HuH-7 (cell line): ENCODE results near the gene DNAJC5G.
"Not testable (repeated sequence)": the region's sequence is repeated elsewhere in the genome, so short reads cannot be mapped to it uniquely, and the experiment has no call there.

Experiments used
- DNase-seq: peaks from one replicate; pipeline ENCODE4 v3.0.0; 2011; ENCODE audit warnings: low spot score

The DNAJC5G gene

GRCh38 chr2:27255187-27255586, 20.0 kb upstream of the DNAJC5G start:
- DNase-seq: no peak

DNA sequence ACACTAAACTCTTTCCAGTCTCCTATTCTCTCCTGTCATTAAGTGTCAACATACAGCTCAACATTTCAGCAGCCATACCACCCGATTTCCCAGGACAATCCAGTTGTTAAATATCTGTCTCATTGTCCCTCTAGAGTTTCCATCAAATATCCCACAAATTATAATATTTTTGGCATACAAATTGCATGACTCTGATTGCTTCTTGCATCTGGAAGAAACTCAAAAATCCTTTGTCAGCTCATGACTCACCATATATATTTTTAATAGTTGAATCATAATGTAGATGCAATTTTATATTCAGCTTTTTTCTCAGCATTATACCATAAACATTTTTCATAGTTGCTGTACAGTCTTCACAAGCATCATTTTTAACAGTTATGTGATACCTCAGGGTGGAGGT, 19.6 kb upstream of the DNAJC5G start:
- DNase-seq: no peak

DNA sequence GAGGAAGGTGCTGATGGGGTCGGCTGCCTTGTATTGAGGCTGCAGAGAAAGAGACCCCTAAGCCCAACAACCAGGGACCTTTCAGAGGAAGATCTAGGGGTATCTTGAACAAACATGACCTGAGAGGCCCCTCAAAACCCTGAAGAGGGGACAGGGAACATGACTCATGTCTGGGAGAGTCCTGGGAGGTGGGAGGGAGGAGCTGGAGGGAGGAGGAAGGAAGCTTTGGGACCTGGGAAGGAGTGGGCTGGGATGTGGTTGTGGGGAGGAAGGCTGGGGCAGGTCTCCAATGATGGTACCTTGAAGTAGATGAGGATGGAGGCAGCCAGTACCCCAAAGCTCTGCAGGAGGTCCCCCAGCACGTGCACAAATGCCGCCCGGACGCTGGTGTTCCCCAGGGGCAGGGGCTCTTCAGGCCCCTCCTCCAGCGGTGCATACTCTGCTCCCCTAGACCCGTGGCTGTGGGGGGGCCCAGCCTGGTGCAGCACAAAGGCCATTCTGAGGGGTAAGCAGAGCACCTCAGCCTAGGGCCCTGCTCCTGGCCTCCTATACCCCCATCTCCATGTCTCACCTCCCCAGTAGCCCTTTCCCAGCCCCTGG, 18.3 kb upstream of the DNAJC5G start:
- no peak for DNase-seq

DNA sequence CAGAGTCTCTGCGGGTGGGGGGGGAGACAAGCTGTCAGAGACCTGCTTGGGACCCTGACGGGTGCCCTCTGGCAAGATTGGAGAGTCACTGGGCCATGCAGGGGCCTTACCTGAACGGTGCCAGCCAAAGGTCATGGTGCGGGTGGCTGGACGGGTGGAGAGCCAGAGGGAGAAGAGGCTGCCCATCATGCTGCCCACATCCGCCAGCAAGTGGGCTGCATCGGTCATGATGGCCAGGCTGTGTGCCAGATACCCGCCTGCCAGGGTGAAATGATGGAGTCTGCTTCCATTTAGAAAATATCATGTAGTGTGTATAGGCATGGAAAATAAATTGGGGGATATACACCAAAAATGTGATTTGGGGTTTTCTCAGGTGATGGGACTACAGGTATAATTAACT, 17.2 kb upstream of the DNAJC5G start:
- no peak for DNase-seq

DNA sequence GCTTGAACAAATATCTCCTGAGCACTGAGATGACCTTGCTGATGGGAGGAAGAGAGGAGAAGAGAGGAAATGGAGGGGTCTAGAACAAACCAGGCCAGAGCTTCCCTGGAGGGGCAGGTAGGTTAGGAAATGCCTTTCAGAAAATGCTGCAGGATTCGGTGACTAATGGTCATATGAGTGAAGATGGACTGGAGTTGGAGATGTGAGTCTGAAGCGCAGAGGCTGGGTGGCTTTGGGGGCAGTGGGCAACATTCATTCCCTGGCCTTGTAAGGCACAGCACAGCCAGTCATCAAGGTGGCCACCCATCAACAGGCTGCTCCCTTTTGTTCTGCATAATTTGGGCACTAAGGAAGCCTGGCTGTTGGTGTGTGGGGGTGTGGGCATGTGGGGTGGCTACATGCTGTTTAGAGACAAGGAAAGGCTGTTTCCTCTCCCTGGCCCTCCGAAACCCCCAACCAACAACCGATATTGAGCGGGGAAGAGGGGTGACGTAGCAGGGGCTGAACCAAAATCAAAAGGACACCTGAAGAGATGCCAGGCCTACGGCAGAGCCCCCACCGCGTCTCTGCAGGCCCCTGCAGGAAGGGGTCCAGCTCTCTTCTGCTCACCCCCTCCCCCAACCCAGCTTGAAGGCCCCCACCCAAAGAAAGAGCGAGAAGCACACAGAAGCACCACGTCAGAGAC, 13.8 kb upstream of the DNAJC5G start:
- DNase-seq: no peak

DNA sequence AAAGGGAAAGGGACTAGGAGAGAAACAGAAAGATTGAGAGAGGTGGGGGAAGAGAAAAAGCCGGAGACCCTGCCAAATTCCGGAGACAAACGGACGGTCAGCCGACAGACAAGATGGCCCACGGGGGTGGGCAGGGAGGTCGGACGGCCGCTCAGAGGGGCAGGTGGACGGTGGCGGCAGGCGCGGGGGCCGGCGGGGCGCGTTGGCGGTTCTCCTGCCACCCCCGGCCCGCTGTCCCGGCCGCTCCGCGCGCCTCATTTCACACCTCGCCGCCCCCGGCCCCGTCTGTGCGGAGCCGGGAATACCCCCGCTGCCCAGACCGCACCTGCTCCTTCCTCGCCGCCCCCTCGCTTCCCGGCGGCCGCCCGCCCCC, 13.3 kb upstream of the DNAJC5G start:
- DNase-seq: no peak

DNA sequence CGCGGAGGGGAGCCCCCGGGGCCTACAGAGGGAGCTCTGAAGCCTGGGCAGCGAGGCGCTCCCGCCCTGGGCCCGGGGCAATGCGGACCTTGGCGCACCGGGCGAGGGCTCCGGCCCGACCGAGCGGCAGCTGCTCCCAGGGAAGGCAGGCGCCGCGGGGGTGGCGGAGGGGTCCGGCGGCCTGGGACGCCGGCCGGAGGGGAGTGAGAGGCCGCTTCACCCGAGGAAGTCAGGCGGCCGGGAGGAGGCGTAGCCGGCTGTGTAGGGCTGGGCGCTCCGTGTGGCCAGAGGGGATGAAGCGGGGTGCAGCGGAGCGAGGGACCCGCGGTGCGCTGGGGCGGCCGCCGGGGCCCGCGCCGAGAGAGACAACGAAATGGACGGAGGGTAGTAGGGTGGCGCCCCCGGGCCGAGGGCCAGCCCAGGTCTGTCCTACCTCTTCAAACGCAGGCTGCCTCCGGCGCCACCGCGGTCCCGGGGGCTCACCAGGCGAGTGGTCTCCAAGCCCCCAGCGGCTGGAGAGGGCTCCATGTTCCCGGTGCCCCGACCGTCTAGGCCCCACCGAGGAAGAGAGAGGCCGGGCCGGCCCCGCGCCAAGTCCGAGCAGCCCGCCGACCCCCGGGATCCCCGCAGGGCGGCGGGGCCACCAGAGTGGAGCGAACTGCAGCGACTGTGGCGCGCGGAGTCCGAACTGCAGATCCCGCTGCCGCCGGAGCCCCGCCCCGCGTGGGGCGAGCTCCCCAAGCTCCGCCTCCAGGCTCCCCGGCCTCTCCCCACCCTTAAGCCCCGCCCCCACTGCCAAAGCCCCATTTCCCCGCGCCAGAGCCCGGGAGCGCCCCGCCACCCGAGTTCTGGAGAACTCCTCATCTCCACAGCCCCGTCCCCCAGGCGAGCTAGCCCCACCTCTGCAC, 12.6 kb upstream of the DNAJC5G start, which contains the start of gene SLC30A3:
Gene SLC30A3 (minus strand): TSS at position 669 of the 908 bp plus-strand sequence. CDS start 141 bp downstream, at position 528.
- DNase-seq: peak; percentile 79

- peak; percentile 50 for DNase-seq
Observed at GRCh38 chr2:27263287-27264252, 11.7 kb upstream of the DNAJC5G start.

- DNase-seq: no peak
Observed at GRCh38 chr2:27264253-27264752, 10.9 kb upstream of the DNAJC5G start.

DNA sequence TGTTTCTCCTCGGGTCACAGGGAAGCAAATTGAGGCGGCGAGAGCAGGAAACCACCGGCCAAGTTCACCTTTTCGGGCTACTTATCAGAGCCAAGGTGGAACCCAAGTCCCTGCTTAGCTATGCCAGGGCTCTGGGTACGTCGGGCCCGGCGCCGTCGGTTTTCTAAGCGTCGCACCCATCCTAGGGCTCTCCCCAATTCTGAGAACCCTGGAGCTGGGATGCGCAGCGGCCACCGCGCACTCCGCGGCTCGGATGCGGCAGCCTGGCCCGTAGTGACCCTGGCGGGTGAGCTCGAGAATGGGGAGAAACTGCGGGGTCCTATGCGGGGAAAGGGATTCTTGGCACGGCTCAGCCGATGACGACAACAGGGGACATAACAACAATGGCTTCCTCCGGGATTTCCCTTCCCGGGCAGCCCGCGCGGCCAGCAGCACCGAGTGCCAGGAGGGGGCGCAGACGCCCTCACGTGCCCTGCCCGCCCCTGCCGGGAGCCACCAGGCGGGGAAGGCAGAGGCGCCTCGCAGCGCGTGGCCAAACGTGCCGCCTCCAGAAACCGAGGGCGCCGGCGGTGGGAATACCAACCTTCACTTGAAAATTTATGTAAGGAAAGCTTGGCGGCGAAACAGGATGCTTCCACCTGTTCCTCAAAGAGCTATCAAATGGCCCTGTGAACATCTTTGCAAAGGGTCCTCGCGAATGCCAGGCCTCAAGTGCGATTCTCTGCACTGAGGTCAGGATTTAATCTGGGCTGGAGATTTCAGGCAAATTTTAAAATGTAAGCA, 10.3 kb upstream of the DNAJC5G start:
- peak; percentile 96 for DNase-seq

DNA sequence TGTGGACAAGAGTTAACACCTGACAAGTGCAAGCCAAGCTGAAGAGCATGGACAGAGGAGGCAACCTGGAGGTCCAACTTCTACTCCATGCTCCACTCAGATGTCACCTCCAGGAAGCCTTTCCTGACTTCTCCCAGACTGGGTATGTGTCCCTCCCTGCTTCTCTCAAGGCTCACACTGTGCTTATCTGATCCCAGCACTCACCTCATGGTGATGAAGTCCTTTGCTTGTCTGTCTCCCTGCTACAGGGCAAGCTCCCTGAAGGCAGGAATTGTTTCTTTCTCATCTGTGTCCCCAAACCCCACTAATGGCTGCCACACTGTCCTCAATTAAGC, 9.7 kb upstream of the DNAJC5G start:
- no peak for DNase-seq

GRCh38 chr2:27268296-27268695, 6.9 kb upstream of the DNAJC5G start:
- not testable (repeated sequence) for DNase-seq

DNA sequence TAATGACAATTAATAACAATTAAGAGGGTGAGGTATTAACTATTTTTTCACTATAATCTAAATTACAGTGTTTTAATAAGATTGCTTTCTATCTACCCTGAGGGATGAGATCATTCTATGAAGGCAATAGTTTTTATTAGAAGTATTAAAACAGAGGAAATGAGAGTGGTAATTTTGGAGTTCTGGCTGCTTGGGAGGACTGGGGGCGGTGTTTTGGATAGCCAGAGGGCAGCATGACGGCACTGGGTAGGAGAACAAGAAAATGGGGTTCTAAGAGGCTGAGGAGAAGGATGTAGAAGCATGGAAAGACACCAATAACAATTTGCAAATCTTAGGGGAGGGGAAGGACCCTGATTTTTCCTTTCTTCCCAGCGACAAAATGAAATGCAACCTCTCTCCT, 5.1 kb upstream of the DNAJC5G start:
- no peak for DNase-seq

- DNase-seq: no peak
Observed at GRCh38 chr2:27270670-27271069, 4.6 kb upstream of the DNAJC5G start.

DNA sequence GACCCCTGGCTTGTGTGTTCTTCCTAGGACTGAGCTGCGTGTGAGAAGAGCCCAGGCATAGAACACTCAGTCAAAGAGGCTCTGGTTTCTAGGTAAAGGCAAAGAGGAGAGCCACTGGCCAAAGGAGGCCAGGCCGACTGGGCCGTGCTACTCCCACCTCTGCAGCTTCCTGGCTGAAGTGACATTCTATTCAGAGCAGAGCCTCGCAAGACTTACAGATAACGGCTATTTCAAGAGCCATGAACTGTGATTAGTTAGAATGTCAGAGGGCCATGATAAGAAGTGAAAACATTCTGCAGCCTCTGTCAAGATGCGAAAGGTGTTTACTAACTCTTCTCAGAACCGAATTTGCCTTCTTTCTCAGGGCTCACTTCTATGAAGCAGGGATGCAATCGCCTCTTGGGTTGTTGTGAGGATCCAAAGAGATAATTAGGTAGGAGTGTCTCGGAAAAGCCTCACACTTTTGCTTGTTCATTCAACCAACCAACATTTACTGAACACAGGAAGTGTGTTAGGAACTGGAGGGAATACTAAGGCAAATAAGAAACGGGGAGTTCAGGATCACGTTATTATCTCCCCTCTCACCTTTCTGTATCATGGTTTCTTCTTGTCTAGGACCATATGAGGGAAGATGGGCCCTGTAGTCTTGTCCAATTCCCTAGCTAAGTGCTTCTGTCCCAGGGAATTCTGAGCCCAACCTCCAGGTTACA, 3.4 kb upstream of the DNAJC5G start:
- DNase-seq: no peak

GRCh38 chr2:27272537-27273522, 2.4 kb upstream of the DNAJC5G start:
- DNase-seq: not testable (repeated sequence)

DNA sequence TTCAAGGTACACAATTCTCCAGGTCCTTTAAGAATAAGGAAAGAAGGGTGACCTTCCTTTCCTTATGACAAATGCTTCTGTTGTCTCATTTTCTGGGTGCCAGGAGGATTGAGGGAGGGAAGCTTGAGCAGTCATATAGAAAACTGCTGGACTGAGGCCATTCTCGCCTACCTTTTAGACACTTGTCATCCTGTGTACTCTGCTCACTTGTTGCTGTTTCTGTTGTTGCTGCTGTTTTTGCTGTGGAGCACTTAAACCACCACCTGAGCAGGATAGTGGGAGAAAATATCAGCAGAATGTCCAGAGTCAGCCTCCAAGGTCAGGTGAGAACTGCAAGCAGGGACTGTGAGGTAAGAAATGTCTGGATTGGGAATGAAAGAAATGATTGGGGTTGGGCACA, 2.8 kb downstream of the DNAJC5G start:
- no peak for DNase-seq

- DNase-seq: no peak
Observed at GRCh38 chr2:27280826-27281225, 5.6 kb downstream of the DNAJC5G start.

GRCh38 chr2:27281442-27281841, 6.2 kb downstream of the DNAJC5G start:
- DNase-seq: no peak
